ENCODE results near the gene SAMD10.

DNA sequence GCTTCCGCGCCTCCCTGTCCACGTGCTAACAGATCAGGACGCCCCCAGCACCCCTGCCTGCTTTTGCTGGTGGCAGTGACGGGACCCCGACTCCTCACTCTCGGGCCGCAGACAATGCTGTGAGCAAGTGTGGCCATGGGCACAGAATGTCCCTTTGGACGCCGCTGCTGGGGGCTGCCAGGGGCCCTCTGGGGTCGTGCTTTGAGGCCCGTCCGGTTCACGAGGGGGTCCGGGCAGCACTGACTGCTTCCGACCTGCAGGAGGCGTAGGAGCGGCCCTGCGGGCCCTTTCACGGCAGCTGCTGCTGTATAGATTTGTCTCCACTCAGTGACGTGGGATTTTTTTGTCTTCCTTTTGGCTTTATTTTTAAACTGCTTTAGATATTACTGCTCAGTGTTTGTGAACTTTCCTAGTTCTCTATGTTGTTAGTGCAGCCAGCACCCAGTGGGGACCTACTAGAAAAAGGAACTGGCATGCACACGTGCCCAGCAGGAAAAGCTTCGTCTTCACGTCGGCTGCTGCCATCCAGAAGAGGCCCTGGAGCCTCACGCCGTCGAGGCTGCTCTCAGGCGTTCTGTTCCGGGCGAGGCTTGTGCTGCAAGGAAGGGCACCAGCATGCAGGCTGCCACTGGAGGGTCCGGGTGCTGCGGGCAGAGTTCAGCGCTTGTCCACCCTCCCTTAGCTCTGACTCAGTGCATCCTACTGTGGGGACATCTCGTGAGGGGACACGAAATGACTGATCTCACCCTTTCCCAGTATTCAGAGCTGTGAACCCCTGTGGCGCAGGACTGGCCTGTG lies 45.0 kb downstream of the SAMD10 start:
- no peak for TF ChIP-seq POLR2AphosphoS5 (IDR thresholded peaks at IDR 0.05)
- no peak for TF ChIP-seq EP300 (IDR thresholded peaks at IDR 0.05)
